Omental fat pad (tissue), 4 donors: ENCODE results near the gene MRPL39. TPM values are rescaled to one million over a fixed set of nuclear protein-coding genes. Genes with fewer than 3 reads are reported as not detected.
"Not testable (repeated sequence)": the region's sequence is repeated elsewhere in the genome, so short reads cannot be mapped to it uniquely, and the experiment has no call there.

Source experiments
- ATAC-seq: fragments of 150-250 bp; one replicate; pipeline ENCODE4 v1.9.1; 2016; ENCODE audit warnings: mild to moderate bottlenecking, moderate library complexity; ENCODE audit not compliant: low FRiP score
- DNase-seq: peaks from one replicate; pipeline ENCODE4 v3.0.0-alpha.2; 2019; ENCODE audit warnings: low spot score
- CTCF ChIP-seq, 3 donors: fragments of 450-650 bp; IDR thresholded peaks; one replicate each; pipeline ENCODE4 v1.5.1; 2016 to 2017; ENCODE audit warnings: antibody characterized with exemption in 3 of 3, mild to moderate bottlenecking in 3 of 3, moderate library complexity in 2 of 3
- total RNA-seq, 4 donors: library from RNA; depleted of rRNA; stranded (reverse); fragments of >200 nt; gene quantifications; one replicate each; pipeline ENCODE4 v1.1.0, GENCODE V29; 2016

MRPL39 gene
- total RNA-seq, 4 donors from 2014 or later = 14.2 to 18.6 (median 14.9) TPM

GRCh38 chr21:25632296-25632695, 25.0 kb upstream of the MRPL39 start:
- DNase-seq (no peak), ATAC-seq (no peak)
- no peak for TF ChIP-seq CTCF (IDR thresholded peaks at IDR 0.05)

GRCh38 chr21:25626757-25627156, 19.5 kb upstream of the MRPL39 start:
- no peak for ATAC-seq
- no peak for DNase-seq
- TF ChIP-seq CTCF (IDR thresholded peaks at IDR 0.05) = no peak

- ATAC-seq, DNase-seq: not testable (repeated sequence)
Measured at GRCh38 chr21:25625776-25626555, 18.7 kb upstream of the MRPL39 start.

- ATAC-seq (no peak), DNase-seq (no peak)
- no peak for TF ChIP-seq CTCF (IDR thresholded peaks at IDR 0.05)
Measured at GRCh38 chr21:25625036-25625435, 17.8 kb upstream of the MRPL39 start.

- DNase-seq = no peak
- TF ChIP-seq CTCF (IDR thresholded peaks at IDR 0.05) = no peak
- ATAC-seq = no peak
Measured at GRCh38 chr21:25624511-25624910, 17.2 kb upstream of the MRPL39 start.

- no peak for TF ChIP-seq CTCF (IDR thresholded peaks at IDR 0.05)
- no peak for ATAC-seq
- no peak for DNase-seq
Measured at GRCh38 chr21:25619198-25619597, 11.9 kb upstream of the MRPL39 start.

- ATAC-seq (no peak), DNase-seq (no peak)
- TF ChIP-seq CTCF (IDR thresholded peaks at IDR 0.05) = no peak
Measured at GRCh38 chr21:25615880-25616279, 8.6 kb upstream of the MRPL39 start.
